Stomach (tissue), 9 donors: ENCODE results near the gene CDC37L1. TPM values are rescaled to one million over a fixed set of nuclear protein-coding genes. Genes with fewer than 3 reads are reported as not detected.

ENCODE experiments used
- DNase-seq, 2 donors: peaks; one replicate each; pipeline versions ENCODE4 v3.0.0 to v3.0.0-alpha.2; 2013 to 2019
- H3K27ac ChIP-seq, 5 donors: fragments of 200-600 bp in 4 of 5; sonication (generic) in 4 of 5; one replicate each; pipeline ENCODE4 v1.5.1; 2013 to 2019; ENCODE audit warnings: mild to moderate bottlenecking in 1 of 5, moderate library complexity in 1 of 5
- H3K27me3 ChIP-seq, 3 donors: fragments of 200-600 bp; sonication (generic); one replicate each; pipeline ENCODE4 v1.5.1; 2017 to 2019; ENCODE audit warnings: mixed run types in 1 of 3
- H3K36me3 ChIP-seq, 4 donors: fragments of 200-600 bp; sonication (generic); 1 replicate in 3 of 4; 2 replicates in 1 of 4; pipeline ENCODE4 v1.5.1; 2016 to 2019
- H3K4me1 ChIP-seq, 4 donors: fragments of 200-600 bp; sonication (generic); one replicate each; pipeline ENCODE4 v1.5.1; 2016 to 2019
- H3K4me3 ChIP-seq, 4 donors: fragments of 200-600 bp; sonication (generic) in 3 of 4; one replicate each; pipeline ENCODE4 v1.5.1; 2016 to 2019; ENCODE audit warnings: mild to moderate bottlenecking in 1 of 4
- H3K9me3 ChIP-seq, 4 donors: fragments of 200-600 bp; sonication (generic); one replicate each; pipeline ENCODE4 v1.5.1; 2016 to 2019
- CTCF ChIP-seq, 7 experiments: fragments of 450-650 bp in 4 of 7; fragments of 200-600 bp in 3 of 7; sonication (generic) in 3 of 7; IDR thresholded peaks; one replicate each; pipeline ENCODE4 v1.5.1; 2016 to 2019; ENCODE audit warnings: antibody characterized with exemption in 7 of 7, control low read depth in 2 of 7, mild to moderate bottlenecking in 1 of 7
- EP300 ChIP-seq: sonication (generic); formaldehyde crosslinking; IDR thresholded peaks from one replicate; pipeline ENCODE4 v1.6.1; 2017; ENCODE audit warnings: antibody characterized with exemption
- POLR2A ChIP-seq, 4 donors: fragments of 450-650 bp; IDR thresholded peaks; one replicate each; pipeline ENCODE4 v1.6.1; 2016; ENCODE audit warnings: antibody characterized with exemption in 4 of 4, control low read depth in 2 of 4, mild to moderate bottlenecking in 1 of 4, moderate library complexity in 1 of 4
- POLR2AphosphoS5 ChIP-seq, 3 donors: sonication (generic); formaldehyde crosslinking; IDR thresholded peaks; one replicate each; pipeline ENCODE4 v1.6.1; 2016; ENCODE audit warnings: antibody characterized with exemption in 3 of 3
- WGBS, 5 donors: extraction: QIAGEN DNeasy Blood & Tissue Kit in 3 of 5; methylation state at CpG; one replicate each; pipeline versions ENCODE4 v1.1.5 to v1.1.7; 2013 to 2018; 5-methylcytosine and 5-hydroxymethylcytosine counted together
- intact Hi-C: fragments of 100-400 bp; cut with DNase I; formaldehyde crosslinking; loops from one replicate; pipeline ENCODE4 v1.15.1; 2023; ENCODE audit warnings: low total_unique reads
- polyA plus RNA-seq, 3 donors: library from polyadenylated mRNA; stranded (reverse); fragments of 200-250 nt; gene quantifications; one replicate each; pipeline ENCODE4 v1.2.3, GENCODE V29; 2013
- total RNA-seq, 5 donors: library from RNA; depleted of rRNA; stranded (reverse); fragments of >200 nt; gene quantifications; one replicate each; pipeline versions ENCODE4 v1.1.0 to v1.2.3, GENCODE V29; 2014 to 2016
- donor health status: healthy with polysubstance abuse.
- donor health status: Bipolar disorder and iron deficiency.
- donor health status: healthy.

CDC37L1 gene
- total and polyA plus RNA-seq, 8 donors = 3.5 to 56.7 (median 20.7) TPM

GRCh38 chr9:4674783-4675182 is 4.6 kb upstream of the CDC37L1 start:
- H3K36me3 ChIP-seq = no peaks in the 10 kb centered on the region
- no peak overlapping the region for H3K4me3 ChIP-seq
- H3K27ac ChIP-seq = no peak overlapping the region
- H3K4me1 ChIP-seq = peaks cover 5 to 17% (median 16%) of the 10 kb centered on the region in 4 donors
- intact Hi-C loops = no loop called here
- H3K27me3 ChIP-seq = no peaks in the 10 kb centered on the region
- DNase-seq = no peak
- H3K9me3 ChIP-seq = no peaks in the 10 kb centered on the region
- TF ChIP-seq CTCF (IDR thresholded peaks at IDR 0.05) (no peak), POLR2A (IDR thresholded peaks at IDR 0.05) (no peak), POLR2AphosphoS5 (IDR thresholded peaks at IDR 0.05) (no peak), EP300 (no peak)

GRCh38 chr9:4677392-4677791 is 2.0 kb upstream of the CDC37L1 start:
- DNase-seq = no peak
- WGBS, 5 donors = 51 to 87% (median 82%) methylated on average over 3 of the region's 3 CpGs

GRCh38 chr9:4678679-4679267 is 596 bp upstream of the CDC37L1 start:
- TF ChIP-seq POLR2A (IDR thresholded peaks at IDR 0.05) (no peak), CTCF (IDR thresholded peaks at IDR 0.05) (no peak)
- DNase-seq = peak in 1 of 2 donors; percentile 69
- Histone ChIP-seq H3K4me1 (peaks cover 10 to 48% (median 36%) of the 10 kb centered on the region in 4 donors), H3K36me3 (no peaks in the 10 kb centered on the region), H3K27me3 (no peaks in the 10 kb centered on the region), H3K27ac (peak overlapping the region; percentile 96 to 99 (median 97)), H3K9me3 (no peaks in the 10 kb centered on the region), H3K4me3 (peak overlapping the region; percentile 63 to 74 (median 68))
- intact Hi-C loops = no loop called here
- WGBS, 5 donors = 0 to 1% (median 0%) methylated on average over 16 of the region's 16 CpGs

More at GRCh38 chr9:4677392-4677791, 2.0 kb upstream of the CDC37L1 start:
- peaks cover 10 to 37% (median 32%) of the 10 kb centered on the region in 4 donors for H3K4me1 ChIP-seq
- intact Hi-C loops = no loop called here
- no peak for TF ChIP-seq EP300
- H3K36me3 ChIP-seq = no peaks in the 10 kb centered on the region
- H3K27me3 ChIP-seq = no peaks in the 10 kb centered on the region
- H3K4me3 ChIP-seq = no peak overlapping the region
- H3K27ac ChIP-seq = peak overlapping the region in 4 of 5 donors; percentile 96 to 99 (median 96)
- no peaks in the 10 kb centered on the region for H3K9me3 ChIP-seq

GRCh38 chr9:4680173-4680525 is 780 bp downstream of the CDC37L1 start:
- intact Hi-C loops = no loop called here
- 1 to 2% (median 1%) methylated on average over 10 of the region's 10 CpGs for WGBS, 5 donors
- H3K36me3 ChIP-seq = peaks cover 0 to 6% (median 5%) of the 10 kb centered on the region in 4 donors
- TF ChIP-seq POLR2AphosphoS5 (IDR thresholded peaks at IDR 0.05) (no peak), POLR2A (IDR thresholded peaks at IDR 0.05) (no peak), EP300 (no peak), CTCF (IDR thresholded peaks at IDR 0.05) (no peak)
- peaks cover 10 to 61% (median 43%) of the 10 kb centered on the region in 4 donors for H3K4me1 ChIP-seq
- peak overlapping the region; percentile 96 to 99 (median 97) for H3K27ac ChIP-seq
- H3K27me3 ChIP-seq = no peaks in the 10 kb centered on the region
- H3K4me3 ChIP-seq = peak overlapping the region; percentile 63 to 74 (median 68)
- no peaks in the 10 kb centered on the region for H3K9me3 ChIP-seq
- peak in 1 of 2 donors; percentile 55 for DNase-seq

GRCh38 chr9:4680750-4681149 is 1.4 kb downstream of the CDC37L1 start:
- H3K4me1 ChIP-seq = peaks cover 10 to 67% (median 46%) of the 10 kb centered on the region in 4 donors
- TF ChIP-seq EP300 = no peak
- TF ChIP-seq POLR2A (IDR thresholded peaks at IDR 0.05) = no peak
- TF ChIP-seq CTCF (IDR thresholded peaks at IDR 0.05) = no peak
- TF ChIP-seq POLR2AphosphoS5 (IDR thresholded peaks at IDR 0.05) = peak in 2 of 3 donors; percentile 14 to 31
- H3K27ac ChIP-seq = peak overlapping the region in 4 of 5 donors; percentile 96 to 99 (median 96)
- no peaks in the 10 kb centered on the region for H3K9me3 ChIP-seq
- H3K27me3 ChIP-seq = no peaks in the 10 kb centered on the region
- peak overlapping the region; percentile 63 to 74 (median 68) for H3K4me3 ChIP-seq
- intact Hi-C loops = no loop called here
- DNase-seq = peak in 1 of 2 donors; percentile 30
- 24 to 36% (median 32%) methylated on average over 2 of the region's 2 CpGs for WGBS, 5 donors
- peaks cover 2 to 12% (median 11%) of the 10 kb centered on the region in 4 donors for H3K36me3 ChIP-seq
